ENCODE measurements around the gene CD93. TPM values are rescaled to one million over a fixed set of nuclear protein-coding genes. Genes with fewer than 3 reads are reported as not detected.

The CD93 gene
- polyA plus RNA-seq, 2 of the 4 experiments (the other 2 are of a cell fraction), result not detected

GRCh38 chr20:23090147-23090546 lies 4.0 kb upstream of the CD93 start:
- TF ChIP-seq HES2 (IDR thresholded peaks at IDR 0.05) (no peak), ZC3H11A (IDR thresholded peaks at IDR 0.05) (no peak), ATOH8 (CRISPR knock-in tag; IDR thresholded peaks at IDR 0.05; ENCODE audit: low read depth) (no peak), JUNB (IDR thresholded peaks at IDR 0.05) (no peak), ELK1 (IDR thresholded peaks at IDR 0.05; ENCODE audit: low read depth, low read length) (no peak), GATA3 (IDR thresholded peaks at IDR 0.05; ENCODE audit: borderline replicate concordance) (no peak), FOSL2 (IDR thresholded peaks at IDR 0.05) (no peak), FOSL2 (CRISPR knock-in tag; IDR thresholded peaks at IDR 0.05) (no peak), CBX2 (IDR thresholded peaks at IDR 0.05; ENCODE audit: borderline replicate concordance, low read depth) (no peak), ZFP36 (IDR thresholded peaks at IDR 0.05; ENCODE audit: borderline replicate concordance, partially characterized antibody) (no peak), PBX3 (IDR thresholded peaks at IDR 0.05) (no peak), PHF8 (IDR thresholded peaks at IDR 0.05; ENCODE audit: borderline replicate concordance, low read depth) (no peak), ZNF302 (CRISPR knock-in tag; IDR thresholded peaks at IDR 0.05) (no peak), FOXS1 (CRISPR knock-in tag; IDR thresholded peaks at IDR 0.05) (no peak), JUN (IDR thresholded peaks at IDR 0.05) (no peak), POLR2AphosphoS2 (conservative IDR thresholded peaks at IDR 0.05; ENCODE audit: low read length) (no peak), HMGXB4 (CRISPR knock-in tag; IDR thresholded peaks at IDR 0.05; ENCODE audit: borderline replicate concordance) (no peak), RFX5 (IDR thresholded peaks at IDR 0.05) (no peak)
- no peak overlapping the region for H3K4me3 ChIP-seq
- POLR2A ChIA-PET, result no interaction called here
- no peak for DNase-seq (ENCODE audit: low read depth in 1 of 2, low spot score in 1 of 2)
- H3K27ac ChIP-seq, result no peak overlapping the region
- no peak for FAIRE-seq
- no peak for ATAC-seq
- no peak overlapping the region for H3K4me2 ChIP-seq
- no peaks in the 10 kb centered on the region for H3K4me1 ChIP-seq
- 45% methylated on average over 6 of the region's 6 CpGs for WGBS (ENCODE audit: missing lambda C conversion rate)
- H3K9me3 ChIP-seq, result no peaks in the 10 kb centered on the region
- CTCF ChIA-PET, result interaction anchor here (0.7 to 1.8 kb wide), 4 partner anchors 9 to 398 kb away, joined by 3 to 5 read pairs (median 4); no protein-coding TSS in a partner anchor

- DNase-seq (ENCODE audit: low read depth in 1 of 2, low spot score in 1 of 2) (no peak), ATAC-seq (no peak), FAIRE-seq (no peak)
- Histone ChIP-seq H3K27ac (no peak overlapping the region), H3K9me3 (no peaks in the 10 kb centered on the region), H3K4me2 (no peak overlapping the region), H3K4me1 (no peaks in the 10 kb centered on the region), H3K4me3 (no peak overlapping the region)
- 86% methylated on average over 8 of the region's 8 CpGs for WGBS (ENCODE audit: missing lambda C conversion rate)
- POLR2A ChIA-PET, result no interaction called here
- CTCF ChIA-PET, result interaction anchor here (1.1 to 1.8 kb wide), 3 partner anchors 13 to 397 kb away, joined by 4 to 5 read pairs (median 4); no protein-coding TSS in a partner anchor
- TF ChIP-seq JUNB (IDR thresholded peaks at IDR 0.05) (no peak), PBX3 (IDR thresholded peaks at IDR 0.05) (no peak)
These were observed 2.7 kb upstream of the CD93 start for GRCh38 chr20:23088866-23089265.
